ENCODE results near the gene ZNF566.

DNA sequence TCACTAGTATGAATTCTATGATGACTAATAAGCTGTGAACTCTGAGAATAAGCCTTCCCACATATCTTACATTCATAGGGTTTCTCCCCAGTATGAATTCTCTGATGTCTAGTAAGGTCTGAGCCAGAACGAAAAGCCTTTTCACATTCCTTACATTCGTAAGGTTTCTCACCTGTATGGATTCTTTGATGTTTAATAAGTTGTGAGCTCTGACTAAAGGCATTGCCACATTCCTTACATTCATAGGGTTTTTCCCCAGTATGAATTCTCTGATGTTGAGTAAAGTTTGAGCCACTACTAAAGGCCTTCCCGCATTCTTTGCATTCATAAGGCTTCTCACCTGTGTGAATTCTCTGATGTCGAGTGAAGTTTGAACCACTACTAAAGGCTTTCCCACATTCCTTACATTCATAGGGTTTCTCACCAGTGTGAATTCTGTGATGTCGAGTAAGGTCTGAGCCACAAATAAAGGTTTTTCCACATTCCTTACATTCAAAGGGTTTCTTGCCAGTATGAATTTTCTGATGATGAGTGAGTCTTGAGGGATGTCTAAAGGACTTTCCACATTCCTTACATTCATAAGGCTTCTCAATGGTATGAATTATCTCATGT, 40.2 kb downstream of the ZNF566 start:
- TF ChIP-seq CTCF (conservative IDR thresholded peaks at IDR 0.05; ENCODE audit: low read length) = no peak
- TF ChIP-seq EZH2phosphoT487 (IDR thresholded peaks at IDR 0.05; ENCODE audit: borderline replicate concordance) = no peak
